CD4-positive, alpha-beta T cell treated with Interleukin-4 for 1 hour (primary cell): ENCODE results near the gene SVOPL.

Source experiments
- DNase-seq, 2 donors: peaks; one replicate each; pipeline ENCODE4 v3.0.0-alpha.2; 2020 to 2022

The SVOPL gene

GRCh38 chr7:138603549-138604318, 97.4 kb downstream of the SVOPL start:
- DNase-seq = no peak

GRCh38 chr7:138602451-138602850, 98.7 kb downstream of the SVOPL start:
- DNase-seq = no peak

GRCh38 chr7:138595454-138595853, 105.7 kb downstream of the SVOPL start:
- no peak for DNase-seq

- DNase-seq = no peak
Measured at GRCh38 chr7:138590154-138590553, 111.0 kb downstream of the SVOPL start.

GRCh38 chr7:138588986-138589385, 112.2 kb downstream of the SVOPL start:
- no peak for DNase-seq

- no peak for DNase-seq
Measured at GRCh38 chr7:138587485-138587884, 113.7 kb downstream of the SVOPL start.

- no peak for DNase-seq
Measured at GRCh38 chr7:138585283-138585993, 115.7 kb downstream of the SVOPL start.

- no peak for DNase-seq
Measured at GRCh38 chr7:138584696-138585095, 116.5 kb downstream of the SVOPL start.

GRCh38 chr7:138584283-138584682, 116.9 kb downstream of the SVOPL start:
- no peak for DNase-seq

GRCh38 chr7:138581065-138581464, 120.1 kb downstream of the SVOPL start:
- no peak for DNase-seq

- DNase-seq = no peak
Measured at GRCh38 chr7:138579671-138580070, 121.5 kb downstream of the SVOPL start.

GRCh38 chr7:138579136-138579535, 122.0 kb downstream of the SVOPL start:
- no peak for DNase-seq

- no peak for DNase-seq
Measured at GRCh38 chr7:138575897-138576428, 125.2 kb downstream of the SVOPL start.

- no peak for DNase-seq
Measured at GRCh38 chr7:138573741-138574140, 127.4 kb downstream of the SVOPL start.

- no peak for DNase-seq
Measured at GRCh38 chr7:138570715-138571114, 130.4 kb downstream of the SVOPL start.

- DNase-seq = no peak
Measured at GRCh38 chr7:138569418-138569817, 131.7 kb downstream of the SVOPL start.

GRCh38 chr7:138568655-138569054, 132.5 kb downstream of the SVOPL start:
- DNase-seq = no peak

GRCh38 chr7:138565451-138566114, 135.6 kb downstream of the SVOPL start:
- no peak for DNase-seq

- no peak for DNase-seq
Measured at GRCh38 chr7:138565071-138565450, 136.1 kb downstream of the SVOPL start.

- no peak for DNase-seq
Measured at GRCh38 chr7:138564365-138564764, 136.8 kb downstream of the SVOPL start.

GRCh38 chr7:138563808-138564207, 137.4 kb downstream of the SVOPL start:
- no peak for DNase-seq

GRCh38 chr7:138559448-138559847, 141.7 kb downstream of the SVOPL start:
- DNase-seq = no peak

GRCh38 chr7:138556771-138557484, 144.2 kb downstream of the SVOPL start:
- no peak for DNase-seq
